Endothelial cell (in vitro differentiated cells): ENCODE measurements around the gene TSPEAR. TPM values are rescaled to one million over a fixed set of nuclear protein-coding genes. Genes with fewer than 3 reads are reported as not detected.
"Not testable (repeated sequence)": the region's sequence is repeated elsewhere in the genome, so short reads cannot be mapped to it uniquely, and the experiment has no call there.

Experiments used
- DNase-seq: peaks from one replicate; pipeline ENCODE4 v3.0.0; 2021; ENCODE audit warnings: low spot score
- H3K27ac Mint-ChIP-seq: one replicate; pipeline ENCODE4 v1.8.0; 2021; ENCODE audit warnings: mixed read lengths, inconsistent platforms; ENCODE audit not compliant: unreplicated experiment
- H3K27me3 Mint-ChIP-seq: one replicate; pipeline ENCODE4 v1.8.0; 2021; ENCODE audit warnings: mild to moderate bottlenecking, moderate library complexity, mixed read lengths, inconsistent platforms; ENCODE audit not compliant: unreplicated experiment
- H3K36me3 Mint-ChIP-seq: one replicate; pipeline ENCODE4 v1.8.0; 2021; ENCODE audit warnings: mild to moderate bottlenecking, low read depth, mixed read lengths, inconsistent platforms; ENCODE audit not compliant: unreplicated experiment
- H3K4me1 Mint-ChIP-seq: one replicate; pipeline ENCODE4 v1.8.0; 2021; ENCODE audit warnings: mild to moderate bottlenecking, mixed read lengths, inconsistent platforms; ENCODE audit not compliant: unreplicated experiment
- H3K4me3 Mint-ChIP-seq: one replicate; pipeline ENCODE4 v1.8.0; 2021; ENCODE audit warnings: mild to moderate bottlenecking, mixed read lengths, inconsistent platforms; ENCODE audit not compliant: unreplicated experiment
- H3K9me3 Mint-ChIP-seq: one replicate; pipeline ENCODE4 v1.8.0; 2021; ENCODE audit warnings: mixed read lengths, inconsistent platforms; ENCODE audit not compliant: unreplicated experiment
- CTCF ChIP-seq: fragments of 200-600 bp; sonication (generic); IDR thresholded peaks from one replicate; pipeline ENCODE4 v1.5.0; 2021; ENCODE audit warnings: antibody characterized with exemption; ENCODE audit not compliant: unreplicated experiment
- total RNA-seq: library from RNA; stranded (reverse); fragmentation: NEBNext Ultra II Directional; extraction: Animal tissue kit (Norgen Biotek cat#: 25700); gene quantifications from one replicate; pipeline ENCODE4 v1.2.1, GENCODE V29; 2021; ENCODE audit not compliant: unreplicated experiment

The TSPEAR gene
- total RNA-seq, 1 donor from 2014 or later, result not detected

GRCh38 chr21:44644878-44645277 lies 66.5 kb downstream of the TSPEAR start:
- Mint-ChIP-seq H3K36me3 (no peaks in the 10 kb centered on the region), H3K27me3 (peaks cover 5% of the 10 kb centered on the region), H3K4me3 (no peak overlapping the region), H3K9me3 (no peaks in the 10 kb centered on the region), H3K27ac (no peak overlapping the region), H3K4me1 (no peaks in the 10 kb centered on the region)
- DNase-seq, result no peak
- no peak for TF ChIP-seq CTCF

- no peaks in the 10 kb centered on the region for H3K9me3 Mint-ChIP-seq
- no peak for TF ChIP-seq CTCF
- no peaks in the 10 kb centered on the region for H3K36me3 Mint-ChIP-seq
- H3K27ac Mint-ChIP-seq, result no peak overlapping the region
- H3K27me3 Mint-ChIP-seq, result peaks cover 3% of the 10 kb centered on the region
- H3K4me1 Mint-ChIP-seq, result no peaks in the 10 kb centered on the region
- DNase-seq, result no peak
- H3K4me3 Mint-ChIP-seq, result no peak overlapping the region
Observed at GRCh38 chr21:44643741-44644310, 67.5 kb downstream of the TSPEAR start.

- peaks cover 5% of the 10 kb centered on the region for H3K27me3 Mint-ChIP-seq
- no peaks in the 10 kb centered on the region for H3K9me3 Mint-ChIP-seq
- no peak for TF ChIP-seq CTCF
- no peak for DNase-seq
- H3K36me3 Mint-ChIP-seq, result no peaks in the 10 kb centered on the region
- H3K4me1 Mint-ChIP-seq, result no peaks in the 10 kb centered on the region
- H3K4me3 Mint-ChIP-seq, result no peak overlapping the region
- no peak overlapping the region for H3K27ac Mint-ChIP-seq
Observed at GRCh38 chr21:44640761-44641160, 70.6 kb downstream of the TSPEAR start.

GRCh38 chr21:44639331-44639655 lies 72.1 kb downstream of the TSPEAR start:
- Mint-ChIP-seq H3K27me3 (peaks cover 5% of the 10 kb centered on the region), H3K27ac (no peak overlapping the region)
- no peak for TF ChIP-seq CTCF

GRCh38 chr21:44638506-44639330 lies 72.7 kb downstream of the TSPEAR start:
- H3K36me3 Mint-ChIP-seq, H3K4me3 Mint-ChIP-seq, DNase-seq, H3K9me3 Mint-ChIP-seq, H3K27me3 Mint-ChIP-seq, H3K4me1 Mint-ChIP-seq, H3K27ac Mint-ChIP-seq: not testable (repeated sequence)

More at GRCh38 chr21:44639331-44639655, 72.1 kb downstream of the TSPEAR start:
- no peaks in the 10 kb centered on the region for H3K9me3 Mint-ChIP-seq
- DNase-seq, result no peak
- H3K36me3 Mint-ChIP-seq, result no peaks in the 10 kb centered on the region
- H3K4me3 Mint-ChIP-seq, result no peak overlapping the region
- no peaks in the 10 kb centered on the region for H3K4me1 Mint-ChIP-seq

GRCh38 chr21:44637851-44638348 lies 73.5 kb downstream of the TSPEAR start:
- not testable (repeated sequence) for H3K9me3 Mint-ChIP-seq, H3K36me3 Mint-ChIP-seq, H3K4me1 Mint-ChIP-seq, H3K27ac Mint-ChIP-seq, H3K4me3 Mint-ChIP-seq, H3K27me3 Mint-ChIP-seq, DNase-seq
